ENCODE data around the gene SLC15A3. TPM values are rescaled to one million over a fixed set of nuclear protein-coding genes. Genes with fewer than 3 reads are reported as not detected.
A peak's percentile ranks its signal among the peaks of the same experiment; 100 is the strongest.

The SLC15A3 gene
- total RNA-seq, 1 donor from 2014 or later: 66.3 TPM

DNA sequence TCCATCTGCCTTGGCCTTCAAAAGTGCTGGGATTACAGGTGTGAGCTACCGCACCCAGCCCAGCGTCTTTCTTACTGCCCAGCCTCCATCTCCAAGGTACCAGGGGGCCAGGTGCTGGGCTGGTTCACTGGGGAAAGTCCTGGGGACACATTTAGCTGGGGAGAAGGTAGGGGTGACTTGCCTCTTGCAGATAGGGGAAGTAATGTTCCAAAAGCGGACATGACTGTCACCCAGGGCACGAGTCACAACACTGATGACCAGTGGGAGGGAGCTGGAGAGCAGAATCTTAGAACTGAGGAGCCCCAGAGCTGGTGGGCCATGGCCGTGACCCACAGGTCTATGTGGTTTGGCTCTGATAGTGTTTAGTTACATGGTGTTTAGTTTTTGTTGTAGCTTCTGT lies 2.4 kb upstream of the SLC15A3 start:
- FAIRE-seq: no peak
- peaks cover 15% of the 10 kb centered on the region for H3K27me3 ChIP-seq (ENCODE audit: insufficient read depth, low read length)
- no peak overlapping the region for H3K4me3 ChIP-seq (ENCODE audit: insufficient read depth, low read depth, low read length)
- no peaks in the 10 kb centered on the region for H3K36me3 ChIP-seq (ENCODE audit: insufficient read depth, low read length)
- H3K4me1 ChIP-seq (ENCODE audit: insufficient read depth, low read length): peaks cover 4% of the 10 kb centered on the region
- DNase-seq (ENCODE audit: low read depth): no peak
- Mint-ChIP-seq H3K27ac (ENCODE audit: unreplicated experiment) (no peak overlapping the region), H3K4me3 (ENCODE audit: unreplicated experiment) (no peak overlapping the region), H3K27me3 (ENCODE audit: low read depth, unreplicated experiment) (peaks cover 45% of the 10 kb centered on the region), H3K4me1 (ENCODE audit: low read depth, unreplicated experiment) (peaks cover 11% of the 10 kb centered on the region), H3K9me3 (ENCODE audit: unreplicated experiment) (peaks cover 6% of the 10 kb centered on the region), H3K36me3 (ENCODE audit: low read depth, unreplicated experiment) (peaks cover 2% of the 10 kb centered on the region)
- no peak overlapping the region for H3K4me2 ChIP-seq (ENCODE audit: low read length)
- H3K79me2 ChIP-seq (ENCODE audit: insufficient read depth, low read length): no peaks in the 10 kb centered on the region
- H3K9ac ChIP-seq (ENCODE audit: low read length): no peak overlapping the region
- no peaks in the 10 kb centered on the region for H3K9me3 ChIP-seq (ENCODE audit: insufficient read depth, low read depth, low read length)
- H4K20me1 ChIP-seq (ENCODE audit: insufficient read depth, low read length): no peaks in the 10 kb centered on the region
- H3K27ac ChIP-seq (ENCODE audit: low read depth, low read length): no peak overlapping the region
- no peak for TF ChIP-seq EZH2 (IDR thresholded peaks at IDR 0.05; ENCODE audit: insufficient read depth, low read length)
- TF ChIP-seq, protein P1, sequence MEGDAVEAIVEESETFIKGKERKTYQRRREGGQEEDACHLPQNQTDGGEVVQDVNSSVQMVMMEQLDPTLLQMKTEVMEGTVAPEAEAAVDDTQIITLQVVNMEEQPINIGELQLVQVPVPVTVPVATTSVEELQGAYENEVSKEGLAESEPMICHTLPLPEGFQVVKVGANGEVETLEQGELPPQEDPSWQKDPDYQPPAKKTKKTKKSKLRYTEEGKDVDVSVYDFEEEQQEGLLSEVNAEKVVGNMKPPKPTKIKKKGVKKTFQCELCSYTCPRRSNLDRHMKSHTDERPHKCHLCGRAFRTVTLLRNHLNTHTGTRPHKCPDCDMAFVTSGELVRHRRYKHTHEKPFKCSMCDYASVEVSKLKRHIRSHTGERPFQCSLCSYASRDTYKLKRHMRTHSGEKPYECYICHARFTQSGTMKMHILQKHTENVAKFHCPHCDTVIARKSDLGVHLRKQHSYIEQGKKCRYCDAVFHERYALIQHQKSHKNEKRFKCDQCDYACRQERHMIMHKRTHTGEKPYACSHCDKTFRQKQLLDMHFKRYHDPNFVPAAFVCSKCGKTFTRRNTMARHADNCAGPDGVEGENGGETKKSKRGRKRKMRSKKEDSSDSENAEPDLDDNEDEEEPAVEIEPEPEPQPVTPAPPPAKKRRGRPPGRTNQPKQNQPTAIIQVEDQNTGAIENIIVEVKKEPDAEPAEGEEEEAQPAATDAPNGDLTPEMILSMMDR (IDR thresholded peaks at IDR 0.05; ENCODE audit: insufficient read depth, low read depth, low read length): no peak
- H2AFZ ChIP-seq (ENCODE audit: low read depth, low read length): no peak overlapping the region

- H3K4me3 Mint-ChIP-seq (ENCODE audit: unreplicated experiment): no peak overlapping the region
- no peak for TF ChIP-seq EZH2 (IDR thresholded peaks at IDR 0.05; ENCODE audit: insufficient read depth, low read length)
- TF ChIP-seq, protein P1 (IDR thresholded peaks at IDR 0.05; ENCODE audit: insufficient read depth, low read depth, low read length): no peak
- Histone ChIP-seq H3K9ac (ENCODE audit: low read length) (no peak overlapping the region), H3K36me3 (ENCODE audit: insufficient read depth, low read length) (no peaks in the 10 kb centered on the region), H3K9me3 (ENCODE audit: insufficient read depth, low read depth, low read length) (no peaks in the 10 kb centered on the region), H3K27me3 (ENCODE audit: insufficient read depth, low read length) (peaks cover 15% of the 10 kb centered on the region), H3K79me2 (ENCODE audit: insufficient read depth, low read length) (no peaks in the 10 kb centered on the region), H4K20me1 (ENCODE audit: insufficient read depth, low read length) (no peaks in the 10 kb centered on the region), H3K27ac (ENCODE audit: low read depth, low read length) (no peak overlapping the region), H3K4me2 (ENCODE audit: low read length) (no peak overlapping the region), H2AFZ (ENCODE audit: low read depth, low read length) (no peak overlapping the region), H3K4me3 (ENCODE audit: insufficient read depth, low read depth, low read length) (no peak overlapping the region), H3K4me1 (ENCODE audit: insufficient read depth, low read length) (peaks cover 4% of the 10 kb centered on the region)
- H3K36me3 Mint-ChIP-seq (ENCODE audit: low read depth, unreplicated experiment): peaks cover 2% of the 10 kb centered on the region
- DNase-seq (ENCODE audit: low read depth) (peak; percentile 12), FAIRE-seq (no peak)
- peaks cover 11% of the 10 kb centered on the region for H3K4me1 Mint-ChIP-seq (ENCODE audit: low read depth, unreplicated experiment)
- H3K27me3 Mint-ChIP-seq (ENCODE audit: low read depth, unreplicated experiment): peaks cover 45% of the 10 kb centered on the region
- no peak overlapping the region for H3K27ac Mint-ChIP-seq (ENCODE audit: unreplicated experiment)
- peaks cover 6% of the 10 kb centered on the region for H3K9me3 Mint-ChIP-seq (ENCODE audit: unreplicated experiment)
These were observed 1.8 kb upstream of the SLC15A3 start for GRCh38 chr11:60953781-60954180.

DNA sequence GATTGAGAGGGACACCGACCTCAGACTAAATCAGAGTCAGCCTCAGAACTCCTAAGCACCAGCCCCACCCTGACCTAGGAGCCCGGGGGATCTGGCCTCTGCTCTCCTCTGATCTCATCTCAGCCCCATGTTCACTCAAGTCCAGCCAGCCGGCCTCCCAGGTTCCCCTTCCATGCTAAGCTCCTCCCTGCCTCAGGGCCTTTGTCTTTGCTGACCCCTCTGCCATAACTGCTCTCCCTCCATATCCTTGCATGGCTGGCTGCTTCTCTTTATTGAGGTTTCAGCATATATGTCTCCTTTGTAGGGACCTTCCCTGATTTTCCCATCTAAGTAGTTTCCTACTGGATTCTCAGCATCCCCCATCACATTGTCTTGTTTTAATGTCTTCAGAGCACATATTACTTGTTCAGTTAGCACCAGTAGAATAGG lies 780 bp upstream of the SLC15A3 start:
- peak overlapping the region; percentile 94 for H3K27ac Mint-ChIP-seq (ENCODE audit: unreplicated experiment)
- H3K9ac ChIP-seq (ENCODE audit: low read length): no peak overlapping the region
- FAIRE-seq: no peak

More for the DNA sequence above, 780 bp upstream of the SLC15A3 start:
- peaks cover 39% of the 10 kb centered on the region for H3K27me3 Mint-ChIP-seq (ENCODE audit: low read depth, unreplicated experiment)
- H3K27me3 ChIP-seq (ENCODE audit: insufficient read depth, low read length): peaks cover 15% of the 10 kb centered on the region
- peaks cover 15% of the 10 kb centered on the region for H3K4me1 Mint-ChIP-seq (ENCODE audit: low read depth, unreplicated experiment)
- no peak for TF ChIP-seq EZH2 (IDR thresholded peaks at IDR 0.05; ENCODE audit: insufficient read depth, low read length)
- TF ChIP-seq, protein P1 (IDR thresholded peaks at IDR 0.05; ENCODE audit: insufficient read depth, low read depth, low read length): no peak
- peaks cover 4% of the 10 kb centered on the region for H3K36me3 Mint-ChIP-seq (ENCODE audit: low read depth, unreplicated experiment)
- no peaks in the 10 kb centered on the region for H3K79me2 ChIP-seq (ENCODE audit: insufficient read depth, low read length)
- no peaks in the 10 kb centered on the region for H3K36me3 ChIP-seq (ENCODE audit: insufficient read depth, low read length)
- H3K9me3 ChIP-seq (ENCODE audit: insufficient read depth, low read depth, low read length): no peaks in the 10 kb centered on the region
- H3K4me3 ChIP-seq (ENCODE audit: insufficient read depth, low read depth, low read length): no peak overlapping the region
- peak overlapping the region; percentile 57 for H3K4me3 Mint-ChIP-seq (ENCODE audit: unreplicated experiment)
- peaks cover 4% of the 10 kb centered on the region for H3K4me1 ChIP-seq (ENCODE audit: insufficient read depth, low read length)
- no peak overlapping the region for H3K27ac ChIP-seq (ENCODE audit: low read depth, low read length)
- peak overlapping the region; percentile 10 for H2AFZ ChIP-seq (ENCODE audit: low read depth, low read length)
- no peaks in the 10 kb centered on the region for H4K20me1 ChIP-seq (ENCODE audit: insufficient read depth, low read length)
- DNase-seq (ENCODE audit: low read depth): no peak
- peak overlapping the region; percentile 84 for H3K4me2 ChIP-seq (ENCODE audit: low read length)
- H3K9me3 Mint-ChIP-seq (ENCODE audit: unreplicated experiment): peaks cover 2% of the 10 kb centered on the region

Measured in astrocyte (in vitro differentiated cells and primary cell).